GM23338 (cell line): ENCODE data around the gene SNAP25. TPM values are rescaled to one million over a fixed set of nuclear protein-coding genes. Genes with fewer than 3 reads are reported as not detected.

Source experiments
- ATAC-seq: fragments of 200-7000 bp; cut with Tn5 transposase; 3 replicates; pipeline ENCODE4 v1.9.1; 2020
- DNase-seq: peaks from one replicate; pipeline ENCODE4 v3.0.0-alpha.2; 2015; ENCODE audit warnings: low spot score
- H2AFZ ChIP-seq: fragments of 200-600 bp; sonication (generic); 2 replicates; pipeline ENCODE4 v1.8.0; 2016; ENCODE audit warnings: antibody characterized with exemption, mild to moderate bottlenecking, moderate library complexity
- H3F3A ChIP-seq: fragments of 200-600 bp; sonication (generic); replicated peaks from 2 replicates; pipeline ENCODE4 v1.8.0; 2017; ENCODE audit warnings: antibody characterized with exemption, mixed run types, low read depth
- H3K27ac ChIP-seq: fragments of 200-600 bp; sonication (generic); 2 replicates; pipeline ENCODE4 v1.6.1; 2016; ENCODE audit warnings: low read depth
- H3K27me3 ChIP-seq: fragments of 200-600 bp; sonication (generic); 2 replicates; pipeline ENCODE4 v1.8.0; 2016; ENCODE audit warnings: mild to moderate bottlenecking, mixed run types, moderate library complexity; ENCODE audit not compliant: insufficient read depth
- H3K36me3 ChIP-seq: fragments of 200-600 bp; sonication (generic); 2 replicates; pipeline ENCODE4 v1.8.0; 2016; ENCODE audit warnings: mild to moderate bottlenecking; ENCODE audit not compliant: insufficient read depth
- H3K4me1 ChIP-seq: fragments of 200-600 bp; sonication (generic); 2 replicates; pipeline ENCODE4 v1.8.0; 2016; ENCODE audit warnings: mild to moderate bottlenecking, moderate library complexity; ENCODE audit not compliant: insufficient read depth
- H3K4me2 ChIP-seq: fragments of 200-600 bp; sonication (generic); 2 replicates; pipeline ENCODE4 v1.7.1; 2017; ENCODE audit warnings: mixed run types
- H3K4me3 ChIP-seq: fragments of 200-600 bp; sonication (generic); 2 replicates; pipeline ENCODE4 v1.6.1; 2016; ENCODE audit warnings: mixed run types
- H3K79me2 ChIP-seq: fragments of 200-600 bp; sonication (generic); replicated peaks from 2 replicates; pipeline ENCODE4 v1.8.0; 2017; ENCODE audit warnings: mild to moderate bottlenecking; ENCODE audit not compliant: insufficient read depth
- H3K9me2 ChIP-seq: fragments of 200-600 bp; sonication (generic); 2 replicates; pipeline ENCODE4 v1.8.0; 2017; ENCODE audit not compliant: insufficient read depth
- H4K20me1 ChIP-seq: fragments of 200-600 bp; sonication (generic); replicated peaks from 2 replicates; pipeline ENCODE4 v1.8.0; 2017; ENCODE audit warnings: mild to moderate bottlenecking; ENCODE audit not compliant: insufficient read depth
- H3K27ac Mint-ChIP-seq: 2 replicates; pipeline ENCODE4 v1.8.0; 2020; ENCODE audit warnings: inconsistent platforms, mild to moderate bottlenecking, moderate library complexity, mixed read lengths
- H3K27me3 Mint-ChIP-seq: 3 replicates; pipeline ENCODE4 v1.8.0; 2022; ENCODE audit warnings: low read depth, mild to moderate bottlenecking, moderate library complexity, mixed read lengths, inconsistent platforms; ENCODE audit not compliant: insufficient read depth, poor library complexity
- H3K36me3 Mint-ChIP-seq: 3 replicates; pipeline ENCODE4 v1.8.0; 2021; ENCODE audit warnings: low read depth, mild to moderate bottlenecking, inconsistent platforms, moderate library complexity, mixed read lengths
- H3K4me1 Mint-ChIP-seq: 3 replicates; pipeline ENCODE4 v1.8.0; 2020; ENCODE audit warnings: mild to moderate bottlenecking, inconsistent platforms, mixed read lengths
- H3K4me3 Mint-ChIP-seq: 3 replicates; pipeline ENCODE4 v1.8.0; 2021; ENCODE audit warnings: moderate library complexity, mild to moderate bottlenecking, inconsistent platforms, mixed read lengths
- H3K9me3 Mint-ChIP-seq: 3 replicates; pipeline ENCODE4 v1.8.0; 2020; ENCODE audit warnings: moderate library complexity, mild to moderate bottlenecking, inconsistent platforms, mixed read lengths
- CREB1 ChIP-seq: fragments of 250-450 bp; sonication (Bioruptor Pico); IDR thresholded peaks from 2 replicates; pipeline ENCODE4 v1.5.0; 2020; ENCODE audit warnings: low read depth, mild to moderate bottlenecking, moderate library complexity
- CTCF ChIP-seq, 2 experiments: fragments of 200-600 bp in 1 of 2; sonication (generic) in 1 of 2; conservative IDR thresholded peaks; 2 replicates each; pipeline versions ENCODE4 v1.5.1 to v1.6.1; 2016 to 2017; ENCODE audit warnings: antibody characterized with exemption in 2 of 2, low read depth in 2 of 2, mild to moderate bottlenecking in 2 of 2, moderate library complexity in 1 of 2
- ETS1 ChIP-seq: IDR thresholded peaks from 2 replicates; pipeline ENCODE4 v1.6.1; 2016; ENCODE audit warnings: antibody characterized with exemption
- EZH2 ChIP-seq: fragments of 200-600 bp; sonication (generic); IDR thresholded peaks from one replicate; pipeline ENCODE4 v1.8.0; 2017; ENCODE audit warnings: antibody characterized with exemption, mild to moderate bottlenecking, low read depth; ENCODE audit not compliant: unreplicated experiment
- EZH2phosphoT487 ChIP-seq: fragments of 200-600 bp; sonication (generic); IDR thresholded peaks from one replicate; pipeline ENCODE4 v1.8.1; 2018; ENCODE audit warnings: antibody characterized with exemption; ENCODE audit not compliant: unreplicated experiment
- JUNB ChIP-seq: IDR thresholded peaks from one replicate; pipeline ENCODE4 v1.6.1; 2016; ENCODE audit warnings: antibody characterized with exemption; ENCODE audit not compliant: unreplicated experiment
- NANOG ChIP-seq: IDR thresholded peaks from 2 replicates; pipeline ENCODE4 v1.6.1; 2016; ENCODE audit warnings: antibody characterized with exemption, borderline replicate concordance
- POLR2AphosphoS5 ChIP-seq: IDR thresholded peaks from 2 replicates; pipeline ENCODE4 v1.6.1; 2016; ENCODE audit warnings: antibody characterized with exemption, low read depth
- REST ChIP-seq: IDR thresholded peaks from one replicate; pipeline ENCODE4 v1.6.1; 2018; ENCODE audit warnings: antibody characterized with exemption; ENCODE audit not compliant: unreplicated experiment
- STAT1 ChIP-seq: IDR thresholded peaks from one replicate; pipeline ENCODE4 v1.6.1; 2016; ENCODE audit warnings: antibody characterized with exemption; ENCODE audit not compliant: unreplicated experiment
- ZNF114 ChIP-seq: fragments of 250-450 bp; sonication (Bioruptor Pico); IDR thresholded peaks from 2 replicates; pipeline ENCODE4 v1.5.0; 2020; ENCODE audit warnings: mild to moderate bottlenecking, moderate library complexity
- ZNF331 ChIP-seq: fragments of 250-450 bp; sonication (Bioruptor Pico); IDR thresholded peaks from 2 replicates; pipeline ENCODE4 v1.5.0; 2020; ENCODE audit warnings: low read depth, mild to moderate bottlenecking, moderate library complexity
- ZNF462 ChIP-seq: fragments of 250-450 bp; sonication (Bioruptor Pico); IDR thresholded peaks from 2 replicates; pipeline ENCODE4 v1.5.0; 2020; ENCODE audit warnings: mild to moderate bottlenecking, moderate library complexity
- polyA plus RNA-seq: library from polyadenylated mRNA; unstranded; fragments of >200 nt; fragmentation: Nextera tagmentation; extraction: Ambion mirVana; gene quantifications from 2 replicates; pipeline ENCODE4 v1.2.1, GENCODE V29; 2016
- total RNA-seq: library from RNA; depleted of rRNA; stranded (reverse); fragments of >200 nt; shearing (Covaris generic); gene quantifications from 2 replicates; pipeline ENCODE4 v1.2.3, GENCODE V29; 2014

The SNAP25 gene
- total and polyA plus RNA-seq, 2 experiments from 2014 or later: 0.82 to 1.3 TPM

GRCh38 chr20:10350188-10350842, 131.7 kb downstream of the SNAP25 start:
- TF ChIP-seq JUNB: no peak
- TF ChIP-seq CTCF (conservative IDR thresholded peaks at IDR 0.05; ENCODE audit: low read depth in 2 of 2): no peak
- TF ChIP-seq NANOG: no peak
- TF ChIP-seq EZH2phosphoT487: no peak
- TF ChIP-seq POLR2AphosphoS5: no peak
- no peak for TF ChIP-seq ETS1
- TF ChIP-seq REST: no peak
- no peak for TF ChIP-seq STAT1
- no peak for TF ChIP-seq ZNF114
- no peak for TF ChIP-seq CREB1 (CRISPR knock-in tag)
- no peak for TF ChIP-seq EZH2
- TF ChIP-seq ZNF462 (CRISPR knock-in tag): no peak
- TF ChIP-seq ZNF331 (CRISPR knock-in tag): no peak
- no peaks in the 10 kb centered on the region for H4K20me1 ChIP-seq

More at GRCh38 chr20:10350188-10350842, 131.7 kb downstream of the SNAP25 start:
- H3K4me2 ChIP-seq: no peak overlapping the region
- Mint-ChIP-seq H3K27me3 (no peaks in the 10 kb centered on the region), H3K27ac (peak overlapping the region; percentile 86), H3K9me3 (no peaks in the 10 kb centered on the region; the same call in 2 of the 3 replicates), H3K4me3 (no peak overlapping the region), H3K4me1 (peaks cover 40% of the 10 kb centered on the region), H3K36me3 (peaks cover 10% of the 10 kb centered on the region)
- no peak overlapping the region for H2AFZ ChIP-seq
- no peaks in the 10 kb centered on the region for H3K36me3 ChIP-seq
- DNase-seq: no peak
- H3K27me3 ChIP-seq: no peaks in the 10 kb centered on the region
- H3F3A ChIP-seq: no peaks in the 10 kb centered on the region
- ATAC-seq: no peak
- H3K27ac ChIP-seq: peak overlapping the region; percentile 96
- no peaks in the 10 kb centered on the region for H3K9me2 ChIP-seq
- H3K4me1 ChIP-seq: peaks cover 38% of the 10 kb centered on the region
- H3K4me3 ChIP-seq: no peak overlapping the region
- H3K79me2 ChIP-seq: no peaks in the 10 kb centered on the region
